GM19239 (cell line): ENCODE data around the gene MRLN.
"Not testable (repeated sequence)": the region's sequence is repeated elsewhere in the genome, so short reads cannot be mapped to it uniquely, and the experiment has no call there.

Source experiments
- DNase-seq: peaks from one replicate; pipeline ENCODE4 v3.0.0; 2011; ENCODE audit warnings: low spot score; ENCODE audit not compliant: insufficient read length
- FAIRE-seq: peaks from 2 replicates; lab custom pipeline; 2011; peaks lifted over from hg19 to GRCh38; lab: Jason Lieb, UNC

MRLN gene

DNA sequence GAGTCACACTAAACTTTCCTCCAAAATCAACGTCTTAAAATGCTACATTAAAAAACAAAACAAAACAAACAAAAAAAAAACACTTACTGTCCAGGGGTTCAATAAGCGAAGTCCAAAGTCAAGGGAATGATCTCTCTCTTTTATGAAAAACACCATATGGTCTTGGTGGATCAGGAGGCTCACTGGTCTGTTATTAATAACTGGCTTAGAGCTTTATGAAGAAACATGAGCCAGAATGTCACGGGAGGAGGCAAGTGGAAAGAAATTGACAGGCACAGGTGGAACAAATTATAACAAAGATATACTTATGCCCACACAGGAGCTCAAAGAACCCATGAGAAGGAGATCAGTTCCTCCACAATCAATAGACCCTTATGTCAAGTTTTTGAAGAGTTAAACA is at the start of gene MRLN:
TSS of gene MRLN (minus strand) at position 189 of the 400 bp plus-strand sequence.
- FAIRE-seq = no peak
- no peak for DNase-seq

DNA sequence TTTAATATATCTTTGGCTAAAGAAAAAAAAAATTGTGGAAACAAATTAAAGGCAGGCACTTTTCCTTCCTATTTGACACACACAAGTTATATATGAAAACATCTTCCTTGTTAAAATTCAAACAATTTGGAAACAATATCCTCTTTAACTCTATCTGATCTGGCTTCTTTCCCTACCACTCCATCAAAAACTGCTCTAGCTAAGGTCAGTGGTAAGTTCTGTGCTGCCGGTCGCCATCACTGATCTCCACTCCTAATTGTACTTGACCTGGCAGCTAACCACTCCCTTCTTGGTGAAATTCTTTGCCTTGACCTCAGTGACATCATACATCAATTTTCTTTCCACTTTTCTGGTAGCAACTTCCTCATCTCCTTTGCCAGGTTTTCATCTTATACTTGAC is 47.9 kb upstream of the MRLN start:
- DNase-seq (no peak), FAIRE-seq (no peak)

DNA sequence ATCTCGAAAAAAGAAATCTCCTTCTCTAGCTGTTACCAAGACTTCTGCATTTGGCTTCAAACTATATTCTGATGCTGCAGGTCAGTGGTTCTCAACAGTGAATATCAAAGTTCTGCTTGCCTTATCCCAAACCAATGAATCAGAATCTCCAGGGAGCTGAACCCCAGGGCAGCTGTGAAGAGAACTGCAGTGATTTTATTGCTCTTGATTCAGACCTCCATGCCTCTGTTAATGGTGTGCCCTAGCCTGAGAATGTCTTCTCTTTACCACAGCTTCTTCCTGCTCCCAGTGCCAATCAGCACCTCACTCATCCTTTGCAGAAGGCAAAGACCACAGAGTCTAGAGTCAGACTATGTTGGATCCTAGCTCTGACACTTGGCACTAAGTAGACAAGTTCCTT is 46.2 kb upstream of the MRLN start:
- DNase-seq (no peak), FAIRE-seq (no peak)

DNA sequence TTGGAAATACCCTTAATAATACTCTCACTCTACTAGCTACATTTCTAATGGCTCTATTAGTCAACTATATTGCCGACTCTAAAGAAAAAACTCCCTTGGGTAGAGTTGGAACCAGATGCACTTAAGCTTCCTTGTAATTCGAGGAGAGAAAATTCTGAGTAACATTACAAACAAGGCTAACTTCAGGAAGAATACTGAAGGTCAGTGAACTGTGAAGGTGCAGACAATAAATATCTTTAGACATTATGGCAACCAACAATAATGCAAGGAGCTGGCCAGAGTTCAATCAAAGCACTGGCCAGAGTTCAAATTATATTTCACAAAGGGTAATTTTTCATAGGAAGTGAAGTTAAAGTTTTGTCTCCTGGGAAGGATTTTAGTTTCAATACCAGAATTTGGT is 40.7 kb upstream of the MRLN start:
- DNase-seq = no peak
- no peak for FAIRE-seq

DNA sequence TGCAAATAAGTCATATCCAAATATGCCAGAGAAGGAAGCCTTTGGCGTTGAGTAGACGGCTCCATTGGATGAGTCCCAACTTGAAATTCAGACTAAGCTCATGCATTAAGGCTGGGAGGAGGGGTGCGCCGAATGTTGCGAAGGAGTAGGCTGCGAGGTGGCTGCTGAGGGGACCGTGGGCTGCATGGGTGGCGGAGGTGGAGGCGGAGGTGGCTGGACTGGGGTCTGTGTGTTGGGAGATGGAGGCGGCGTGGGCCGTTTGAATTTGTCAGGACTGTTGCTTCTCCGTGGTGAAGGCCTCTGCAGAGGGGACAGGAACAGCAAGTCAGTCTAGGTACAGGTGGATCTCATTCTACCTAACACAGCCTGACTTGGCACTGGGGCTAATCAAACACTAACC is 39.6 kb upstream of the MRLN start:
- FAIRE-seq = no peak

GRCh38 chr10:59791601-59792000 is 38.3 kb upstream of the MRLN start:
- FAIRE-seq (no peak), DNase-seq (no peak)

More for the DNA sequence above, 39.6 kb upstream of the MRLN start:
- DNase-seq = no peak

DNA sequence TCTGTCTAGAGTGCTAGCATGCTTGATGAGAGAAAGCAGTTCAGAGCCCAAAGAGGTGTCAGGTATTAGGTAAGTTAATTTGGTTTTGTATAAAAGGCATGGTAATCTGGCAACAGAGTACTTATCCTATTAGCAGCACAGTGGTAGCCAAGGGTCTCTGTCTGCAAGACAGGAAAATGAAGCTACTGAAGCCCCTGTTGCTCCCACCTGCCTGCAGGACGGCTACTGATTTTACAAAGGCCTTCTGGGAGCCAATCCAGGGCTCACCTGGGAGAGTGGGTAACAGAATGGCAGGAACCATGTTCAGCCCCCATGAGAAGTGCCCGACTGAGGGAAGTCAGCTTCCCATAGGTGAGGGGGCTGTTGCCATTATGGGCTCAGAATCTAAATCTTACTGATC is 36.8 kb upstream of the MRLN start:
- not testable (repeated sequence) for FAIRE-seq

DNA sequence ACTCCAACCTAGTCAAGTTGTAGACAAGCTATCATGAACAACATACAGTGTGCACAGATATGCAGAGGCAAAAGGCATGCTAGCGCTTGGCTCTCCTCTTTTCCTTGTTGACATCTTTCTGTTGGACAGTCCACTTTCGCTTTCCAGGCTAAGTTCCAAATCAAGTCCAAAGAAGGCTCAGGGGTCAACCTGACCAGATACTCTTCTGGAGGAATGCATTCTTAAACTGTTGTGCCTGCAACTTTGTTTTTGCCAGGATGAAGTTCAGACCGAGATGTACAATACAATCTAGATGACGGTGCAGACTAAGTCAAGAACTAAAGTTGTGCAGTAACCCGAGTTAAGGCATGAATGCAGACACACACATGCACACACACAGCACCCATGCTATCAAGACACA is 35.7 kb upstream of the MRLN start:
- not testable (repeated sequence) for DNase-seq, FAIRE-seq

More for the DNA sequence above, 36.8 kb upstream of the MRLN start:
- DNase-seq = not testable (repeated sequence)

GRCh38 chr10:59787032-59787431 is 33.8 kb upstream of the MRLN start:
- DNase-seq, FAIRE-seq: not testable (repeated sequence)

GRCh38 chr10:59785476-59785875 is 32.2 kb upstream of the MRLN start:
- not testable (repeated sequence) for DNase-seq, FAIRE-seq

DNA sequence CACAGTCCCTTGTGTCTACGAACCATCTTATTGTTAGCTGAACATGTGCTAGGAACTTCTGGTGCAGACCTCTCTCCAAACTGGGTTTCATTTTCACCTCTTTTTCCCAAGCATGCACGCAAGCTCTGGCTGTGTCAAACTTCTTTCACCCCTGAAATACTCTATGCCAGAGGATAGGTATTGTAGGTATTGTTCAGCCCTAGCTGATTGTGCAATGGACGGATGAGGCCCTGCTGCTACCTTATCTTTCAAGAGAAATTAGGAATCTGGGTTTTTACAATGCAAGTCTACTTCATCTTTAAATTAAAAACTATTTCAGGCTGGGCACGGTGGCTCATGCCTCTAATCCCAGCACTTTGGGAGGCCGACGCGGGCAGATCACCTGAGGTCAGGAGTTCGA is 28.3 kb upstream of the MRLN start:
- no peak for FAIRE-seq
- DNase-seq = no peak

GRCh38 chr10:59779756-59780533 is 26.7 kb upstream of the MRLN start:
- FAIRE-seq = no peak
- no peak for DNase-seq

- FAIRE-seq (no peak), DNase-seq (no peak)
Measured at GRCh38 chr10:59774451-59774850, 21.2 kb upstream of the MRLN start.

DNA sequence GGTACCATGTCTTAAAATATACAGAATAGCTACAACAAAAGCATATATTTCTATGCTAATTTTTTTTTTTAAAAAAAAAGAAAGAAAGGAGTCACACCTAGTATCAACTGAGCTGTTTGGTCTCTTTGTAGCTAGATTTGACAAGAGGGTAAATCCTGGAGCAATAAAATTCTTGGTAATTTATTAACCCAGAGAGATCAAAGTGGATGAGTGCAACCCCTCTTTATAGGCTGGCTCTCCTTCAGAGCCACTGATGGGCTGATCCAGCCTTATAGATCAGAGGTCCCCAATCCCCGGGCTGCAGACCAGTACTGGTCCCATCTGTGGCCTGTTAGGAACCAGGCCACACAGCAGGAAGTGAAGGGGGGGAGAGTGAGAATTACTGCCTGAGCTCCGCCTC is 19.8 kb upstream of the MRLN start:
- FAIRE-seq = no peak
- no peak for DNase-seq

DNA sequence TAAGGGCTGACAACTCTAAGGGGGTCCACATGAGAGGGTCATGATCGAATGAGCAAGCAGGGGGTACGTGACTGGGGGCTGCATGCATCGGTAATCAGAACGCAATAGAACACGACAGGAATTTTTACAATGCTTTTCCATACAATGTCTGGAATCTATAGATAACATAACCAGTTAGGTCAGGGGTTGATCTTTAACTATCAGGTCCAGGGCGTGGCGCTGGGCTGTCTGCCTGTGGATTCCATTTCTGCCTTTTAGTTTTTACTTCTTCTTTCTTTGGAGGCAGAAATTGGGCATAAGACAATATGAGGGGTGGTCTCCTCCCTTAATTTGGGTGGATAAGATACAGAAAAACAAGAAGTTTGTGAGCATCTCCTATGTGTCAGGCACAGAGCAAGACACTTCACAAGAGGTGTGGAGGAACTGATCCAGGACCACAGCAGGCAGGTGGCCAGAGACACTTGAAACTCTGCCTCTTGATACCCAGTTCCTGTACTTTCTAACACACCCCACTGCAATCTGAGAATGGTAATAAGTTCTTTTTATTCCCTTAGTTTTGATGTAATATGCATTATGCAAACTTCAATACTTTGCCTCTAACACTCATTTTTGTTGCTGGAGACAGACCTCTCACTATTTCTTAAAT is 18.0 kb upstream of the MRLN start:
- FAIRE-seq = no peak
- DNase-seq = no peak

DNA sequence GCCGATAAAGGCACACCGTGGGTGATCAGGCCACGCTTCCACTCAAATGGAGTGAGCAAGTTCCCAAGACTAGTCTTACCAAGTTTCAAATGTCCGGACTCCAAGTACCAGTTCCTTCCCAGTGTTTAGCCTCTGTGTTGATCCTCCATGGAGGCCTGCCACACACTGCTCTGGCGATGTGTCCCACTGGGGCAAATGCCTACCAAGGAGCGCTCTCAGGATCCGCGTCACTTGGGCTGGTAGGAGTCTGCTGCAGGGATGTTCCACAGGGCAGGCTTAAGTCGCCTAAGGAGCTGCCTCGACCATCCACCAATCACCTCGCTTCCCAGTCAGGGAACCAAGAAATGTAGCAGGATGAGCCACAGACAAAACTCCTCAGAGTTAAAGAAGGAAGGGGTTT is 17.4 kb upstream of the MRLN start:
- DNase-seq (no peak), FAIRE-seq (no peak)

GRCh38 chr10:59762505-59762904 is 9.2 kb upstream of the MRLN start:
- DNase-seq = no peak
- no peak for FAIRE-seq

- no peak for DNase-seq
- FAIRE-seq = no peak
Measured at GRCh38 chr10:59757966-59758365, 4.7 kb upstream of the MRLN start.

GRCh38 chr10:59754951-59755350 is 1.7 kb upstream of the MRLN start:
- DNase-seq (no peak), FAIRE-seq (no peak)

DNA sequence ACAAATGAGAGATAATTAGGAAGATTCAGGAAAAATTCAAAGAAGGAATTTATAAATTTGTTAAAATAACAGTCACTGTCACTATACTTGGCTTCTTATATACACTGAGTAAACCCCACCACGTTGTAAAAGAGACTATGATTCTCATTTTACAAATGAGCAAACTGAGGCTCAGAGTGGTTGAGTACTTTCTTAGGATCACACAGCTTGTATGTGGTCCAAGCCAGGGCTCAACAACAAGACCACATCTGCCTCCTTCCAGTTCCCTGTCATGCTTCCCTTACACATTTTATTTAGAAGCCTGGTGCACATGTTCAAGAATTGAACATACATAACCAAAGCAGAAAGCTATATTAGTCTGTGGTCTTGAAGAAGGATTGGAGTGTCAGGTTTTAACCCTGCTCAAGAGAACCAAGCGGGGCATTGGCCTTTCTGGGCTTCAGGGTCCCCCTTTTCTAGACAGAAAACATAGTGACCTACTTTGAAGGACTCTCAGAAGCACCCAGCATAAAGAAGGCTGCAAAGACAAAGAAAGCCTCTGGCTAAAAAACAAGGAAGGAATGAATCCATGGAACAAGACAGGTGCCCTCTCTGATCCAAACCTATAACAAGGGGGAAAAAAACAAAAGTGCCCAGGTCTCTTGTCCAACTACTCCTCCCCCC is 846 bp downstream of the MRLN start:
- no peak for FAIRE-seq
- DNase-seq = no peak
